Cortex of kidney (tissue), 1 donor: ENCODE measurements around the gene ATG13.

Experiments used
- DNase-seq: peaks from one replicate; lab custom pipeline; 2025; lab: John Stamatoyannopoulos, UW

Gene ATG13

DNA sequence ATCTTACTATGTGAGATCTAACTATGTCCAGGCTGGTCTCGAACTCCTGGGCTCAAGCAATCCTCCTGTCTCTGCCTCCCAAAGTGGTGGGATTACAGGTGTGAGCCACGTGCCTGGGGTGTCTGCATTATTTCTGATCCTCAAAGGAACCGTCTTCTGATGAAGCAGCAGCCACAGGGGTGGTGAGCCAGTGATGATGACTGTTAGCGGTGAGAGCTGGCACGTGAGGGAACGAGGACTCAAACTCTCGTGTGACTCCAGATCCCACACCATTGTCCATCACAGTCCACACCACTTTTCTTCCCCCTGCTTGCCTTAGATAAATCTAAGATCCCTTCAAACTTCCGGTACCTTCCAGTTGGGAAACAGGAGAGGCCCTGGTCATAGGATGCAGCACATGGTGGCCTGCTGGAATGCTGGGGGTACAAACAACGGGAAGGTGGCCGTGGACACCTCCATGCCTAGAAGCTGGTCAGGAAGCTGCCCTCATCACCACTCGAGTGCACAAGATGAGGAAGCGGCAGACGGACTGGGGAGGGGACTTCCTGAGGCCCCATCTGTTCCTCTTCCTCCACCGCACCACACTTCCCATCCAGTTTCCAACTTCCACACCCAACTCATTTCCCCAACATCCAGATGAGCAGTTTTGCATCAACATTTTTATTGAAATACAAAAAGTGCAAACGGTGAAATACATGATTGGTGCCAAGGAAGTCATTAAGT, 59.2 kb downstream of the ATG13 start:
- DNase-seq: no peak

DNA sequence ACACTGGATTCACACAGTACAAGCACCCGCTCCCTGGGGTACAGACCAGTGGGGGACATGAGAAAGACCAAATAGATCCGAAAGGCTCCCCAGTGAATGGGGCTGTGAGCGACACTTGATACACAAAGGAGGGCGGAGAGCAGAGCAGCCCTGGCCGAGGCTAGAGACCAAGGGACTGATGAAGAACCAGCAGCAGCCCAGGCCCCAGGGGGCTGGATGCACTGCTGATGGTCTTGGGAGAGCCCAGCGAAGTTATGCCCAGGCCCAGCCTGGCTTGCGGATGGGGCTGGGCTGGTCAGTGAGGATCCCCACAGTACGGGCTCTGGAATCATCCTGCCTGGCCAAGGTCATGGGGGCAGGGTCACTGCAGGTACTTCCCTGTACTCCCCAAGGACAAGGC, 59.8 kb downstream of the ATG13 start:
- DNase-seq: no peak

DNA sequence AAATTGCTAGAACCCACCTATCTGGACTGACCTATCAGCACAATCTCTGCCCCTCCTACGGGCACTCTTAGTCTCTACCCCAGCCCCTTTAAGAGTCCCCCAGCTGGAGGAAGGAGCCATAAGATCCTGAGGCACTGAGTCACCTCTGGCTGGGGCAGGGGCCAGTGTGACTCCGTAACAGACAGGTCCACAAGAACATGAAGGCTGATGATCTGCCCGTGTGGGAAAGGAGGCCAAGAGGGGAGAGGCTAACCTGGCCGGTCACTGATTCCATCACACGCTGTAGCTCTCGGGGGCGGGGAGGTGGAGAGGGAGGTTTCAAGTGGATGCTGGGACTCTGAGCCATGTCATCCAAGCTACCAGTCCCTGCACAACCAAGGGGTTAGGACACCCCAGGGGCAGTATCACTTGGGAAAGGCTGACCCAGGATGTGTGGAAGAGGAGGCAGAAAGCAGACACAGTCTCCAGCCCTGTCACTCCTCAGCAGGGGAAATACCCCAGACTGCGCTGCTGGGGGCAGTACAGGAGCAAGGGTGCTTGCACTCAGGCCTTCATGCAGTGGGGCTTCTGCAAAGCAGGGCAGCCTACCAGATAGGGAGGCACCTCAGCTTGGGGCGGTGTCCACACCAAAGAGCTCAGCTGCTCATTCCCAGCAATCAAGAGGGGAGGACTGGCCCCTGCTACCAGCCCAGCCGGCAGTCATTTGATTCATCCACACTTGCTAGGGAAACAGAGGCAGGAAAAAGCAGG, 60.8 kb downstream of the ATG13 start:
- no peak for DNase-seq

DNA sequence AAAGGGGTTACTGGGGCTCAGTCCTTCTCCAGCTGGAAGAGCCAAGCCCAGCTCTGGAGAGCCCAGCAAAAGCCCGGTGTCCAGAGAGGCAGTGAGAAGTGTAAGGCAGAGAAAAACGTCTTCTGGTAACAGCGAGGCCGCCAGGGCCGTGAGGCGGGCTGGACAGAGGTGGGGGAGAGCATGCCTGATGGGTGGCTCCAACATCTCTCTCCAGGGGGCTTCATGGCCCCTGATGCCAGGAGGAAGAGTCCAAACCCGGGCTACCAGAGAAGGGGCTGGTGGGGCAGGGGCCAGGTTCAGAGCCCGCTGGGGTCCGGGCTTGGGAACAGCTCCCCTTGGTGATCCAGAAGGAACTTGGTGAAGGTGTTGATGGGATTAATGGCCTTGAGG, 61.4 kb downstream of the ATG13 start:
- DNase-seq: no peak

DNA sequence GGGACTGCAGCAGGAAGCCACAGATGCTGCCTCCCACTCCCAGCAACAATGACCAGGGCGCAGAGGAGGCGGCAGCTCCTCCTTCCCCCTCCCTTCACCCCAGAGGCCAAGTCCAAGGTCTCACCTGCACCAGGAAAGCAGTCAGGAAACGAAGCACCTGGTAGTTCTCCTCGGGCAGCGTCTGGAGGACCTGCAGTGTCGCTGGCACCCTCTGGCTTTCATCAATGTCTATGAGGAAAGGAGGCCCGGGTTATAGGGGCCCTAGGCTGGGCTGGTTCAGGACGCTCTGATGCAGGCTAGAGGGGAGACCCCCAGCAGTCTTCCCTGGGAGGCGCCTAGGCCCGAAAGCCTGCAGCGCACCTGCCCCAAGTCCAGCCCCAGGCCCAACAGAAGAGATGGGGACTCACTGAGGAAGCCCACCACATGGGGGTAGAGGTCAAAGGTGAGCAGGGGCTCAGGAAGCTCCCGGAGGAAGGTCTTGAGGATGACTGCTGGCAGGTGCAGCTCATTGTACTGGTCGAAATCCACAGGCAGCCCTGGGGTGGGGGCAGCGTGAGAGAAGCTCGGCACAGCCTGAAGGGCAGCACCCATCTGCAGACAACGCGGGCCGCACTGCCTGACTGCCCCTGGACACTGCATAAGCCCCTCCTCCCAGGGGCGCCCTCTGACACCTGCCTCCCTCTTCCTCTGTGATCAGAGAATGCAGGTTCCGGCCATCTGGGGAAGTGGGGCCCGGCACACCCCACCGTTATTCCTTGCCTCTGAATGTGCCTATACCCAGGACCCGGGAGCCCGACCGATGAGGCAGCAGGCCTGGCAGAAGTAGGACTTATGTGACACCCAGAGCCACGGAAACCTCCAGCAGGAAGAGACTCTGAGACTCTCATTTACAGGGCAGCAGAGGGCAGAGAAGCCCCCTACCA, 62.1 kb downstream of the ATG13 start:
- DNase-seq: no peak

DNA sequence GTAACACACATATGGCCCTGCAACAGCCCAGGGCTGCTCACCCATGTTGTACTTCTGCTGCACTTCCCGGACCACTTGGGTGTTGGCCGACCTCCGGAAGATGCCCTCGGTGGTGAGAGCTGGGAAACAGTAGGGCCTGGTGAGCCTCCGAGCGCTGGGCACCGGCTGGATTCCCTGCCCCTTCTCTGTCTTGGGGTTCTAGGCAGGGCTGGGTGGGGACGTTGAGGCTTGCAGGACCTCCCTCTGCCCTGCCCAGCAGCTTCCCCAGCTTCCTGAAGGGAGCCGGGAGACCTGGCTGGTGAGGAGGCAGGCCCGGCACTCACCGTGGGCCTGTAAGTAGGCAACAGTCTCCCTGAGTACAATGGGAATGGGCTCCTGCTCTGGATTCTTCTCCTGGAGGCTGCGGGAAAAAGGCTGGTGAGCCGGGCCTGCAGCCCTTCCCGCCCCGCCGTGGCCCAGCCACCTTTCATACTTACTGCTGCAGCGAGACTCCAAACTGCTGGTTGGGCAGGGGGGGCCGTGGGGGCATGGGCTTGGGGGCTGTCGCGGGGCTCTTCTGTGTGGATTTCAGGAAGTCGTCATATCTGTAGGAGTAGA, 62.9 kb downstream of the ATG13 start:
- DNase-seq: no peak

DNA sequence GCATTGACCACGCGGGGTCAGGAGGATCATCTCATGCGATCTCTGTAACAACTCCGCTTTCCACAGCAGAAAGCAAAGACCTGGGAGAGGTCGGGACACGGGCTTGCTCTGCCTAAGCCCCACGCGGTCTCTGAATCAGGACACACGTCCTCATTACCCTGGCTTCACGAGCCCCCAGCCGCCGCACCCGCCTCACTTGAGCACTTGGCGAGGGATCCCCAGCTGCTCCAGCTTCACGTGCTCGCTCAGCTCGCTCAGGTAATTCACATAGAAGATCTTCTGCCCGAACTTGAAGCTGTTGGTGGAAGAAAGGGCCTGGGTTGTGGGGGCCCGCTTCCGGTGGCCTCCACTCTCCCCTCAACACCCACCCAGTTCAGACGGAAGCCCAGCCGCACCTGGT, 63.5 kb downstream of the ATG13 start:
- no peak for DNase-seq

DNA sequence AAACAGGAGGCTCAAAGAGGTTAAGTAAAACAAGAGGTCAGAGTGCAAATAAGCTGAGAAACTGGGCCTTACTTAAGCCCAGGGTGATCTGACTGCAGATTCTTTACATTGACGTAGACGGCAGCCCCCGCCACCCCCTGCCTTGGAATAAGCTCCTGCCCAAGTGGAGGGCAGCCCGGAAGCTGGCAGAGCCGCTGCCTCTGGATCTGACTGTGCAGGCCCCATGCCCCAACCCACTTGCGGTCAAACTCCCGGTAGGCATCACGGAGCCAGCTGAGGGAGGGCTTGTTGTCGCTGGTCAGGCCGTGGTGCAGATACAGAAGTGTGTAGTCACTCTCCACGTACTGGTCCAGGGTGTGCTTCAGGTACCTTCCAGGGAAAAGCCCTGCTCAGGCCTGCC, 64.5 kb downstream of the ATG13 start:
- no peak for DNase-seq

DNA sequence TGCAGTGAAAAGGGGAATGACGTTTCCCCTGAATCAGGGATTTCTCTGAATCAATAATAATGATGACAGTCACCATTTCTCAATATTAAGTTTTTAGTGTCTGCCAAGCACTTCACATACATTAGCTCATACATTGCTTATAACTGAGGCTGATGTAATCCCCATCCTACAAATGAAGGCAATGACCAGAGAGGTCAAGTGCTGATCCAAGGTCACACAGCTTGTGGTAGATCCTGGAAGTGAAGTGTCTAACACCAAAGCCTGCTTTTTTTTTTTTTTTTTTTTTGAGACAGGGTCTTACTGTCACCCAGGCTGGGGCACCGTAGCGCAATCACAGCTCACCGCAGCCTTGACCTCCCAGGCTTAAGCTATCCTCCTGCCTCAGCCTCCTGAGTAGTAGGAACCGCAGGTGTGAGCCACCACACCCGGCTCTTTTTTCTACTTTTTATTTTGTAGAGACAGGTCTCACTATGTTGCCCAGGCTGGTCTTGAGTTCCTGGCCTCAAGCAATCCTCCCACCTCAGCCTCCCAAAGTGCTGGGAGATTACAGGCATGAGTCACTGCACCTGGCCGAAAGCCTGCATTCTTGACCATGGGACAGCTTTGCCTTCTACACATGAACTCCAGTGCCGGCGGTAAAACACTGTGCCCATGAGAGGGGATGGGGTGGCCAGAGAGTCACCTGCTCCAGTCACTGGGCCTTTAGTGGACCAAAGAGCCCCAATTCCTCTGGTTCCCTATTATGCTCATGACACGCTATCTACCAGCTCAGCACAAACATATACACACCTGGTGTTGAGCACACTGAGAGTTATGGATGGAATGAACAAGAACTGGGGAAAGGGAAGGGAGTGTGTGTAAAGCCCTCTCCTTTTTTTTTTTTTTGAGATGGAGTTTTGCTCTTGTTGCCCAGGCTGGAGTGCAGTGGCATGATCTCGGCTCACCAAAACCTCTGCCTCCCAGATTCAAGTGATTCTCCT, 65.7 kb downstream of the ATG13 start:
- no peak for DNase-seq

DNA sequence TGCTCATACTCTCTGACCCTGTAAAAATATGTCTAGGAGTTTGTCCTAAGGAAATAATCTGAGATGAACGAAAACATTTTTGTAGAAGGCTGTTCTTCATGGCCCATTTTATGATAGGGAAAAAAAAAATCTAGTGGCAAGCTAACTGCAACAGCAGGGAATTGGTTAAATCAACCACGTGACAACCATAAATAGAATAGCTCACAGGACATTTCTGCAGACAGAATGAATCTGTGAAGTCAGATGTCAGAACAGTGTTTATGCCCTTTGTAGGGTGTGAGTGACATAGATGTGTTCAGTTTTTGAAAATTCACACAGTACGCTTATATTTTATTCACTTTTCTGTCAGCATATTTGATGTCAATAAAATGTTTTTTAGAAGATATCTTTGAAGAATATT, 67.0 kb downstream of the ATG13 start:
- DNase-seq: no peak

DNA sequence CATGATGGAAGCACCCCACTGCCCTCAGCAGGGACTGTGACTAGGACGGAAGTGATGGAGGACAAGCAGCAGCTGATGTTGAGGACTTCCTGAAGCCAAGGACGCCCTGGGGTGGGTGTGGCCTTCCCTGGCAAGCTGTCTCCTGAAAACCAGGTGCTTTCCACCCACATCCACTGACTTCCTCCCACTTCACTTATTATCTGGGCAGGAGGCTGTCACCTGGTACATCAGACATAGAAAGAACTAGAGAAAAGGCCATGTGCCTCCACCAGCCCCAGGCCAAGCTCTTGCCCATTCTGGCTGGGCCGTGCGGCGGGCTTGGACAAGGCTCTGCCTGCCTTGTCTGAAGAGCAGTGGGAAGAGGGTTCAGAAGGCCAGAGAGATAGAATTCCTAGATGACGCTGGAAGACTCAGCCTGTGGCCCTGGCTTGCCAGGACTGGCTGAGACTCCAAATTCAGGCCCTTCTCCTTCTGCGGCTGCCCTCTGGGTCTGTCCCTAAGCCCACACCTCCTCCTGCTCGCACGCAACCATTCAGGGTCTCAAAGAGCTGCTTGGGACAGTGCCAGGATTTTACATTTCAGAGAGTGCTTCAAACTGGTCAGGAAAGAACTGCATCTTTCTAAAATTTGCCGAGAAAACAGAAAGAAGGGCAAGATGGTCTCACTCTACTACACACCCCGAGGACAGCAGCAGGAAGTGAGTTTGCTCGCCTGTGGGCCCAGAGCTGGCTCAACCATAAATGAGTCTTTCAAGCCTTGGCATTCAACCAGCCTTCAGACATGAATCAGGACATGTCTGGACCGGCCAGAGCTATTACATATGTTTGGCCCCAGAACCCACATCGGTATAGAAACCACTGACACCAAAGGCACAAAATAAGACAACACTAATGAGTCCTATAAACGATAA, 69.8 kb downstream of the ATG13 start:
- DNase-seq: no peak

DNA sequence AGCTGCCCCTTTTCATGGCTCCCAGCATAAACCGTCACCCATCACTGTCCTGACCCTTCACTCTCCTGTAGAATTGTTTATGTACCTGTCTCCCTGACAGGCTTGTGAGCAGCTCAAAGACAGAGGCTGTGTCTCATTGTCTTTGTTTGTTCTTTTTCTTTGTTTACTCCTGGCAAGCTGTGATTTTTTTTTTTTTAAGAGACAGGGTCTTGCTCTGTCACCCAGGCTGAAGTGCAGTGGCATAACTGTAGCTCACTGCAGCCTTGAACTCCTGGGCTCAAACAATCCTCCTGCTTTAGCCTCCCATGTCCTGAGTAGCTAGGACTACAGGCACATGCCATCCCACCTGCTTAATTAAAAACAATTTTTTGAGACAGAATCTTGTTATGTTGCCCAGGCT, 73.3 kb downstream of the ATG13 start:
- DNase-seq: no peak

DNA sequence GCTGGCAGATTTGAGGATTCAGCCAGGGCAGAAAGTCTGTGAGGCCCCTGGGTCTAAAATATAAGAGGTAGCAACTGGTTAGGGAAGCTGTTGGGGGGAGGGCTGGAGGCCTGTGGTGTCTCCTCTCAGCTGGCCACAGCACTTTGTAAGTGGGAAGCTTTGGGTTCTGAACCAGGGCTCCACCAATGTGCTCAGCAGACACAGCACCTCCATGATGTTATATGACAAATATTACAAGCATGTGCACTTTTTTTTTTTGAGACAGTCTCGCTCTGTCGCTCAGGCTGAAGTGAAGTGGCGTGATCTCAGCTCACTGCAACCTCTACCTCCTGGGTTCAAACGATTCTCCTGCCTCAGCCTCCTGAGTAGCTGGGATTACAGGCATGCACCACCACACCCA, 75.1 kb downstream of the ATG13 start:
- DNase-seq: no peak

DNA sequence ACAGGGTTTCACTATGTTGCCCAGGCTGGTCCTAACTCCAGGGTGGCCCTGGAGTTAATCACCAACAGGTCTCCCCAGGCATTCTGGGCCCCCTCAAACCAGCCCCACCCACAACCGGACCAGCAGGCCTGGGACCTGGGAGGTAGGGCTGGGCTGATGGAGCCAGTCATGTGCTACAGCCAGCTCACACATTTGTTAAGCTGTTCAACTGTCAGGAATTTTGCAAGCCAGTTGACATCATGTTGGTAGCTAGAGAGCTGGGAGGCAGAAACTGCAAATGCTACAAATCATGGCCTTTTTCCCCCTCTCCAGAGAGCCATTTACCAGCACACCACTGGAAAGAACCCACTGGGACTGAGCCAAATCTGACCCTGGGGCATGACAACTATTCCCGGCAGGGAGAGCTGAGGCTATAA, 76.3 kb downstream of the ATG13 start:
- DNase-seq: no peak

DNA sequence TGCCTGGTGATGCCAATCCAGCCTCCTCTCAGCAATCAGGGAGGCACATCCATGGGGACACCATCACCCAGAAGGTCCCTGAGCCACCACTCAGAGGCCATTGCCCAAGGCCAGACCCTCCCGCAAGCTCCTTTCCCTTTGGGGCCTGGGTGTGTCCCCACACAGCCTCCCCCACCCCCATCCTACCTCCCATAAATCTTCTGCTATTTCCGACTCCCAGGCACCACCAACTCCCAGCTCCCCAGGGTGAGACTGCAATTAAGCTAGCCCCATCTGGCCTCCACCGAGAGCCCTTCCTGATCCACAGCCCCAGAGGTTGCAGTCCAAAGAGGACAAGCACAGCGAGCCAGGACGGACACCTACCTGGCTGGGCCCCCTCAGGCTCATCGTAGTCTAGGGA, 76.7 kb downstream of the ATG13 start:
- DNase-seq: no peak

DNA sequence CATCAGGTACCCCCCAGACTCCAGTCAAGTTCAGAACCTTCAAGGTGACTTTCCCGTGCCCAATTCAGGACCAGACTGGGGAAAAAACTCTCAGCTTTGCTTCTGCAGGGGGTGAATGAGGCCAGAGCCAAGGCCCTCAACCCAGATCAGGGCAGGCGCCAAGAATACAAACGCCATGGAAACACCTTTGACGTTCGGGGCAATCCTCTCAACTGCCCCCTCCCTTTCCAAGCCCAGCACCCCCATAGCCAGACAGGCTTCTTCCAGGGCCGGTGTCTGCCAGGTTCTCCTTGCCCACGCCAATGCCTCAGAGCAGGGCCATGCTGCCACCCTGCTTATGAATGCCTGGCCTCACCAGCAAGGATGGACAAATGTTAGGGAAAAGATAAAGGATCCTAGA, 77.3 kb downstream of the ATG13 start:
- DNase-seq: no peak

DNA sequence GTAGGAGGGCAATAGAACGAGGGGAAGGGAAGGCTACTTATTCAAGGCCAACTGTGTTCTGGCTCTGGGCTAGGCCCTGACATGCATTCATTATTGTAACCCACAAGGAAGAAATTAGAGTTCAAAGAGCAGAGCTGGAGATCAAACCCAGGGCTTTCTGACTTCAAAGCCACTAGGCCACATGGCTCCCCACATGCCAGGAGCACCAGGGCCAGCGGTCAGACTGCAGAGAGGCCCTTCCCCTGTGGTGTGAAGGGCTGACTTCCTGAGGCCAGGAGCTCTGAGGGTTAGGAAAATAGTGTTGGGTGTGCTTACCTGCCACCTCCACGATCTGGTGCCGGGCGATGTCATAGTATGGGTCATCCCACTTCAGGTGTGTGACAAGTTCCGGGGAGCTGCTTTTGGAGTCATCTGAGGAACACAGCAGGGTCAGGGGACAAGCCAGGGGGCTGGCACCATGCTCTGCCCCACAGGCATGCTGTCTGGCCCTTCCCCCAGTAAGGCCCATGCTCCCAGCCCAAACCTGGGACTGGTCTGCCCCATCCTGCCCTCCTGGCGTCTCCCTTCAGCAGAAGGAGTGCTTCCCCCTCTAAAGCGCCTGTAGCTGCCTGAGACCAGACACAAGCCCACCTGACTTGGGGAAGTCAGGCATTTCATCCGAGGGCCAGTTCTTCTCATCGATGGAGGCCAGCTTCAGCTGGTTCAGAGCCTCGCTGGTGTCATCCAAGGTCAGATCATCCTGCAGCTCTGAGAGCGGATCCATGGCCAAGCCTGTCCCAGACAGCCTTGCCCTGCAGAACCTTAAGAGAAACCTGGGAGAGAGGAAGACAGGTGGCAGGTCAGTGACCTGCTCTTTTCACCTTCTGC, 78.2 kb downstream of the ATG13 start:
- DNase-seq: no peak

DNA sequence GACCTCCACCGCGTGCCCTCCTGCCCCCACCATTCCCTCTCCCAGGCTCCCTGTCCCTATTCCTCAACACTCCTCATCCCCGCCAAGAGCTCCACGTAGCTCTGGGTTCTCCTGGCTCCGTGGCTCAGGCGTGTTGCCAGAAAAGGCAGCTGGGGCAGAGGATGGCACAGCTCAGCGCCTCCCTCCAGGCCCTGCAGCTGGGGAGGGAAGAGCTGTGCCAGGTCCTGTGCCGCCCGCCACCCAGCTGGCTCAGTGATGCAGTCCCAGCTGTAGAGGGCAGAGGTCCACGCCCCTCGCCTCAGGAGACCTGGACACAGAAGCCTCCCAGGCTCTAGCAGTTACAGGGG, 78.8 kb downstream of the ATG13 start:
- no peak for DNase-seq

DNA sequence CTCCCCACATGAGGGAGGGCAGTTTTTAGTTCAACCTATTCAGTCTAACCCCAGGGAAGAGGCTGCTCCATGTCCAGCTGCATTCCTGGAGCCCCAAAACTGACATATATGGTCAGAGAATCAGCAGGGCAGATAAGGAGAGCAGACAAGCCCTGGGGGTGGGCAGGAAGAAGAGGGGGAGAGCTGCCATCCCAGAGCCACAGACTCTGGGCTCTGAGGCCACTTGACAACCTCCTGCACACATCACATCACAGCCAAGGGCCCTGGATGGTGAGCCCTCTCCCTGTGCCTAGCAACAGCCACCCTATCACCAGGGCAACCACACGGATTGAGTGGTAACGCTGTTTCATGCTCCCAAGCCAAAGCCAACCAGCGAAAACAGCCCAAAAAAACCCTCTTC, 80.0 kb downstream of the ATG13 start:
- no peak for DNase-seq
